HEK293 (cell line): ENCODE results near the gene GALNT4.

Source experiments
- CTCF ChIA-PET: fragments of 350-600 bp; formaldehyde crosslinking; extraction: SDS; loops from one replicate; lab custom pipeline; 2021; ENCODE audit warnings: antibody characterized with exemption; lab: Yijun Ruan, JAX
- POLR2A ChIA-PET: fragments of 300-600 bp; formaldehyde crosslinking; extraction: SDS; loops from one replicate; lab custom pipeline; 2020; ENCODE audit warnings: antibody characterized with exemption, inconsistent platforms; lab: Yijun Ruan, JAX
- H3K27ac ChIP-seq: fragments of 200-500 bp; sonication (Bioruptor generic); 2 replicates; pipeline ENCODE4 v1.5.1; 2014; ENCODE audit warnings: low read depth, low read length, control low read depth, inconsistent platforms; ENCODE audit errors: extremely low read depth
- H3K36me3 ChIP-seq, 2 experiments: fragments of 200-500 bp in 1 of 2; sonication (Bioruptor generic) in 1 of 2; 1 replicate in 1 of 2; 2 replicates in 1 of 2; pipeline ENCODE4 v1.5.1; 2014 to 2017; ENCODE audit warnings: inconsistent platforms in 2 of 2, low read length in 2 of 2; ENCODE audit not compliant: control insufficient read depth in 2 of 2, insufficient read depth in 1 of 2
- H3K4me1 ChIP-seq: fragments of 200-500 bp; sonication (Bioruptor generic); 2 replicates; pipeline ENCODE4 v1.5.1; 2014; ENCODE audit warnings: mild to moderate bottlenecking, low read length, inconsistent platforms; ENCODE audit not compliant: control insufficient read depth, insufficient read depth
- H3K4me3 ChIP-seq: 2 replicates; pipeline ENCODE4 v1.5.1; 2011; ENCODE audit warnings: low read depth, mild to moderate bottlenecking, control low read depth, low read length, moderate library complexity
- H3K9me3 ChIP-seq: fragments of 200-500 bp; sonication (Bioruptor generic); 2 replicates; pipeline ENCODE4 v1.5.1; 2014; ENCODE audit warnings: low read depth, low read length, inconsistent platforms; ENCODE audit not compliant: control insufficient read depth, insufficient read depth
- IKZF3 ChIP-seq: fragments of 450-650 bp; IDR thresholded peaks from 2 replicates; pipeline ENCODE4 v1.5.0; 2018; ENCODE audit warnings: missing biosample characterization, mild to moderate bottlenecking, missing genetic modification characterization, moderate library complexity

The GALNT4 gene

DNA sequence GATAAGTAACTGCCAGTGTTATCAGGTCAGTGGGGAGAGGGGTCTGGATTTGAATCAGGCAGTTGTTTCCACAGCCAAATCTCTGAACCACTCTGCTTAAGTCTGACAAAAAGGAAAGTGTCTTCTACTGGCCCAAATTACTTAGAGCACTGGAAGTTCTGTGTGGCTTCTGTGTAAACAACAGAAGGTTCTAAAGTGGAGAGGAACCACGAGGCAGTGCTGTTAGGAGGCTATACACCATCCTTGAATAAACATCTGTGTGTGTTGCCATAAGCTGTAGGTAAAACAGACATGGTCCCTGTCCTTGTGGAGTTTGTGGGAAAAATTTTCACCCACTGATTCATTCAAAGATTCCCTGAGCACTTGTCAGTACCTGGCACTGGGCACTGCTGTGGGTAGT is 50.0 kb downstream of the GALNT4 start:
- no peaks in the 10 kb centered on the region for H3K4me1 ChIP-seq
- CTCF ChIA-PET: interaction anchor here (1.0 kb wide), 1 partner anchor 50 kb away, joined by 3 read pairs; no protein-coding TSS in a partner anchor
- TF ChIP-seq IKZF3 (tag by site-specific recombination): no peak
- H3K36me3 ChIP-seq: no peaks in the 10 kb centered on the region; a peak in 1 of 3 replicates
- POLR2A ChIA-PET: interaction anchor here (0.6 kb wide), 1 partner anchor 940 kb away, joined by 3 read pairs; no protein-coding TSS in a partner anchor
- no peaks in the 10 kb centered on the region for H3K9me3 ChIP-seq
- no peak overlapping the region for H3K27ac ChIP-seq
- H3K4me3 ChIP-seq: no peak overlapping the region
